ENCODE data around the gene TRMT1L.

The TRMT1L gene

GRCh38 chr1:185111873-185112272, 44.9 kb downstream of the TRMT1L start:
- DNase-seq, result no peak

- DNase-seq, result no peak
Observed at GRCh38 chr1:185110145-185110544, 46.6 kb downstream of the TRMT1L start.

DNA sequence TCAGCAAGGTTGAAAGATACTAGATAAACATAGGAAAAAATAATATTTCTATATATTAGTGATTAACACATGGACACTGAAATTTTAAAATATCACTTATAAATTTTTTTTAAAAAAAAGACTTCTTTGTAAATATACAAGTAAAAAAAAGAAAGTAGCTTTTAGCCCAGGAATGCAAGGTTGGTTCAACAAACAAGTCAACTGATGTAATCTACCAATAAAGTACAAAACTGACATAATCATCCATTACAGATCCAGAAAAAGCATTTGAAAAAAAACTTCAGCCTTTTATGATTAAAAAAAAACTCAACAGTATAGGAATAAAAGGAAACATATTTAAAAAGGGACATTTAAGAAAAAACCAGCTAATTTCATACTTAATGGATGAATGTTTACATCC, 48.4 kb downstream of the TRMT1L start:
- DNase-seq, result no peak

- no peak for DNase-seq
Observed at GRCh38 chr1:185105121-185105520, 51.6 kb downstream of the TRMT1L start.

- no peak for DNase-seq
Observed at GRCh38 chr1:185104083-185104482, 52.7 kb downstream of the TRMT1L start.

DNA sequence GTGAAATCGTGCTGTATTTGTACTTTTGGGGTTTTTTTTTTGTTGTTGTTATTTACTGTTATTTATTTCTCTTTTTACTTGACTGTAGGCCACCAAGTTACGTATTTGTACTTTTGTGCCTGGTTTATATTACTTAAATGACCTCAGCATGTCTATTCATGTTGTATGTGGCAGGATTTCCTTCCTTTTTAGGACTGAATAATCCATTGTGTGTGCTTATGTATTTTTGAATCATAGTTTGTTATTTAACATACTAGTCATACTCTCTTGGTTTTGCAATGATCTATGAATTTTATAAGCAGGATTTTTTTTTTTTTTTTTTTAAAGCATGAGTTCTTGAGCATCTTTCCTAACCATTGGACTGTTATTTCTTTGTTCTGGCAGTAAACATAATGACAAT, 60.2 kb downstream of the TRMT1L start:
- no peak for DNase-seq

DNA sequence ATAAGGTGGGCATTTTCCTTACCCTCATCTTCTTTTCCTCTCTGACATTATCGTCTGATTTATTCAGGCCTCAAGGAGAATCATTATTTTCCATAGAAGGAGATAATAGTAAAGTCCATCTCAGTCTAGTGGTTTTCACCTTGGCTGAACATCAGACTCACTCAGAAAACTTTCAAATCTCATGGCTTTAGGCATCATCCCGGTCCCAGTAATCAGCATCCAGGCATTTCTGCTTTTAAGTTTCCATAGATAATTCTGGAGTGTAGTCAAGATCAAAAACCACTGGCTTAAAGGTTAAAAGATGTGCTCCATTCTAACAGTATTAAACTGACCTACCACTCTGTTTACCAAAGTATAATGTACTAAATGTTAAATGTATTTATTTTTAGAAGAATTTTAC, 62.0 kb downstream of the TRMT1L start:
- DNase-seq, result no peak

DNA sequence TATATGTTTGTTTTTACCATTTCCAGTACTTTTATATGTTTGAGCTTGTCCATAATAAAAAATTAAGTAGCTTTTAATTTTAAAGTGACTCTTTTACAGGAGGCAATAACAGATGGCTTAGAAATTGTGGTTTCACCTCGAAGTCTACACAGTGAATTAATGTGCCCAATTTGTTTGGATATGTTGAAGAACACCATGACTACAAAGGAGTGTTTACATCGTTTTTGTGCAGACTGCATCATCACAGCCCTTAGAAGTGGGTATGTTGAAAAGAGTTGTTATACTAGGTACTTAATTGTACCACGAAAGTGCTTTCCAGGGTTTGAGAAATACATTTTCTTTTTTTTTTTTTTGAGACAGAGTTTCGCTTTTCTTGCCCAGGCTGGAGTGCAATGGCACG, 65.3 kb downstream of the TRMT1L start:
- DNase-seq, result no peak

DNA sequence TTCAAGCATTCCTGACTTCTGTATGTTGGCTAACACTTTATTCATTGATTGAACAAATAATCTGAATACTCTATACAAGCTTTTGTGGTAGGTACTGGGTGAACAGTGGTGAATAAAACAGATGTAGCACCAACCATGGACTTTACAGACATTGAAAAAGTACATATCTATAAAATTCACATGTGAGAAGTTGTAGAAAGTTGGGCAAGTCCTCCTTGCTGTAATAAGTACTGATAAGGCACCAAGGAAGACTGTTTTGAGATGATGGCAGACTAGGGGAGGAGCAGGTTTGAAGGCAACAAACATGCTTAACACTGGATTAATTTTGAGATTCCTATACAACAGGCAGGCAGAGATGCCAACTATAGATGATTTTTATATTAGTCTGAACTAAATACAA, 69.0 kb downstream of the TRMT1L start:
- no peak for DNase-seq

DNA sequence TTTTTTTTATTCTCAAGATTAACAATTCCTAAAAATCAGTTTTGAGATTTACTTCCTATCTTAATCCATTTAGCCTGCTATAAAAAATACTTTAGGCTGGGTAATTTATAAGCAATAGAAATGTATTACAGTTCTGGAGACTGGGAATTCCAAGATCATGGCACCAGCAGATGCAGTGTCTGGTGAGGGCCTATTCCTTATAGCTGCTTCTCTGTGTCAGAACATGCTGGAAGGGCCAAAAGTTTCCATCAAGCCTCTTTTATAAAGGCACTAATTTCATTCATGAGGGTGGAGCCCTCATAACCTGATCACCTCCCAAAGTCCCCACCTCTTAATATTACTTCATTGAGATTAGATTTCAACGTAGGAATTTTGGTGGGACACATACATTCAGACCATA, 69.7 kb downstream of the TRMT1L start:
- DNase-seq, result no peak

DNA sequence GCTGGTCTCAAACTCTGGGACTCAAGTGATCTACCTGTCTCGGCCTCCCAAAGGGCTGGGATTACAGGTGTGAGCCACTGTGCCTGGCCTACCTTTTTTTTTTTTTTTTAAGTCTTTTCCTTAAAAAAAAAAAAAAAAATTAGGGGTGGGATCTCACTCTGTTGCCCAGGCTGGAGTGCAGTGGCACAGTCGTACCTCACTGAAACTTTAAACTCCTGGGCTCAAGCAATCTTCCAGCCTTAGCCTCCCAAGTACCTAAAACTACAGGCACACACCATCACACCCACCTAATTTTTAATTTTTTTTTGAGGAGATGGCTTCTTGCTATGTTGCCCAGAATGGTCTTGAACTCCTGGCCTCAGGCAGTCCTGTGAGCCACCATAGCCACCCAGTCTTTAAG, 72.9 kb downstream of the TRMT1L start:
- DNase-seq, result no peak

- DNase-seq, result no peak
Observed at GRCh38 chr1:185080422-185080821, 76.3 kb downstream of the TRMT1L start.

DNA sequence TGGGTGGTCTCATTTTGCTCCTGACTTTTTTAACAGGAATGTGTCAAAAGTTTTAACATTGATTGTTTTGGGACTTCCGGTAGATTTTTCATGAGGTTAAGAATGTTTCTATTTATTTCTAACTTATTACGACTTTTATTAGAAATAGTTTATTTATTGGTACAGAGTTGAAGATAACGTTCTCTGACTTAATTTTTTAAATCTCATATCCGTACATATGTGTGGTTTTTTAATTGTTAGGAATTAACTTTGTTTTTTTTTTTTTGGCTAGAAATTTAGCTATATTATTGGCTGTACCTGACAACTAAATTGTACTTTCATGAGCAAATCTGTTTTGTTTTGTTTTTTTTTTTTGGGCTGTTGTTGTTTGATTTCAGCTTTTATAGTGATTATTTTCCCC, 79.4 kb downstream of the TRMT1L start:
- no peak for DNase-seq

DNA sequence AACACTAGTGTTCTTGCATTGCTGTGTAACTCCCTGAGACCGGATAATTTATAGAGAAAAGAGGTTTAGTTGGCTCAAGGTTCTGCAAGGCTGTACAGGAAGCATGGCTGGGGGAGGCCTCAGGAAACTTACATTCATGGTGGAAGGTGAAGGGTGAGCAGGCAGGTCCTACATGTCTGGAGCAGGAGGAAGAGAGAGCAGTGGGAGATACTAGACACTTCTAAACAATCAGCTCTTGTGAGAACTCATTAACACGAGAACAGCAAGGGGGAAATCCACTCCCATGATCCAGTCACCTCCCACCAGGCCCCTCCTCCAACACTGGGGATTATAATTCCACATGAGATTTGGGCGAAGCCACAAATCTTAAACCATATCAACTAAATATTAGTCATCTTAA, 81.3 kb downstream of the TRMT1L start:
- DNase-seq, result no peak

- DNase-seq, result no peak
Observed at GRCh38 chr1:185074307-185074706, 82.4 kb downstream of the TRMT1L start.

- no peak for DNase-seq
Observed at GRCh38 chr1:185073725-185074124, 83.0 kb downstream of the TRMT1L start.

- DNase-seq, result no peak
Observed at GRCh38 chr1:185070051-185070450, 86.7 kb downstream of the TRMT1L start.

DNA sequence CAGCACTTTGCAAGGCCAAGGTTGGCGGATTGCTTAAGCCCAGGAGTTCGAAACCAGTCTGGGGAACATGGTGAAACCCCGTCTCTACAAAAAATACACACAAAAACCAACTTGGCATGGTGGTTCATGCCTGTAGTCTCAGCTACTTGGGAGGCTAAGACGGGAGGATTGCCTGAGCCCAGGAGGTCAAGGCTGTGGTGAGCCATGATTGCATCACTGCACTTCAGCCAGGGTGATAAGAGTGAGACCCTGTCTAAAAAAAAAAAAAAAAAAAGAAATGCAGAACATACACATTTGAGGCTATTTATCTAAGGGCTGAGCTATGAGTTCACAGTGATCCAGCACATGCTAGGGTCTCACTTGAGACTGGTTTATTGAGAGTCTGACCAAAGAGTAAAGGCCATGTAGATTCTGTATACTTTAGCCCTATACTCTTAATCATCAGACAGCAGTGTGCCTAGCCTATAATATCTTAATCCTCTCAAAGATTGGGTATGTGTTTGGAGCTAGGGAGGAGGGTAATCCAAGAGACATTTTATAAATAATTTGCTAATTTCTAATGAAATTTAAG, 87.5 kb downstream of the TRMT1L start:
- DNase-seq, result no peak

DNA sequence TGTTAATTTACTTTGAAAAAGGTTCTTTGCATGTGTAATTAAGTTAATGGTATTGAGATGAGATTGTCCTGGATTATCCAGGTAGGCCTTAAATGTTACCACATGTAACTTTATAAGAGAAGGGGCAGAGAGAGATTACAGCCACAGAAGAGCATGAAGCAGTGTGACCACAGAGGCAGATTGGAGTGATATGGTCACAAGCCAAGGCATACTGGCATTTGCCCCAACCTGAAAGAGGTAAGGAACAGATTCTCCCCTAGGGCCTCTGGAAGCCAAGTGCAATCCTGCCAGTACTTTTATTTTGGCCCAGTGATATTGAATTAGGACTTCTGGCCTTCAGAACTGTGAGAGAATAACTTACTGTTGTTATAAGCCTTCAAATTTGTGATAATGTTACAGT, 88.4 kb downstream of the TRMT1L start:
- no peak for DNase-seq
